ENCODE measurements around the gene RIC8B.

DNA sequence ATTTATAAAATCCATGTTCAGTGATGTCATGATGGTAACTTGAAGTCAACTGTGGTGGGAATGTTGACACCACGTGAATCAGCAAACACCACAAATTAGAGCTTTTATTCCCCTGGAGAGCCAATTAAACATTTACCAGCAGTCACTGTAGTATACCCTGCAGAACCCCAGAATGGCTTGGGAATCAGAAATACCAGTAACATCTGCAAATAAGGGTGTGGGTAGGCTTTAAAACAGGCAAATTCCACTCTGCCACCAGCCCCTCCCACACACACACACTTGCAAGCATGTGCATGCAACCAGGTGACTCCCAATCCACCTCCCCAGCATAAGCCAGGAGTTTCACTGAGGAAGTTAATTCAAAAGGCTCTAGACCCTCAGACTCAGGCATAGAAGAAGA, 117.6 kb downstream of the RIC8B start:
- TF ChIP-seq, protein P1, sequence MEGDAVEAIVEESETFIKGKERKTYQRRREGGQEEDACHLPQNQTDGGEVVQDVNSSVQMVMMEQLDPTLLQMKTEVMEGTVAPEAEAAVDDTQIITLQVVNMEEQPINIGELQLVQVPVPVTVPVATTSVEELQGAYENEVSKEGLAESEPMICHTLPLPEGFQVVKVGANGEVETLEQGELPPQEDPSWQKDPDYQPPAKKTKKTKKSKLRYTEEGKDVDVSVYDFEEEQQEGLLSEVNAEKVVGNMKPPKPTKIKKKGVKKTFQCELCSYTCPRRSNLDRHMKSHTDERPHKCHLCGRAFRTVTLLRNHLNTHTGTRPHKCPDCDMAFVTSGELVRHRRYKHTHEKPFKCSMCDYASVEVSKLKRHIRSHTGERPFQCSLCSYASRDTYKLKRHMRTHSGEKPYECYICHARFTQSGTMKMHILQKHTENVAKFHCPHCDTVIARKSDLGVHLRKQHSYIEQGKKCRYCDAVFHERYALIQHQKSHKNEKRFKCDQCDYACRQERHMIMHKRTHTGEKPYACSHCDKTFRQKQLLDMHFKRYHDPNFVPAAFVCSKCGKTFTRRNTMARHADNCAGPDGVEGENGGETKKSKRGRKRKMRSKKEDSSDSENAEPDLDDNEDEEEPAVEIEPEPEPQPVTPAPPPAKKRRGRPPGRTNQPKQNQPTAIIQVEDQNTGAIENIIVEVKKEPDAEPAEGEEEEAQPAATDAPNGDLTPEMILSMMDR (IDR thresholded peaks at IDR 0.05; ENCODE audit: low read depth, low read length, poor library complexity, severe bottlenecking): no peak
- no peak for TF ChIP-seq EZH2phosphoT487 (IDR thresholded peaks at IDR 0.05; ENCODE audit: borderline replicate concordance, low read length)
